H9 (cell line): ENCODE results near the gene MAPK14. TPM values are rescaled to one million over a fixed set of nuclear protein-coding genes. Genes with fewer than 3 reads are reported as not detected.

Experiments
- DNase-seq: peaks from one replicate; pipeline ENCODE4 v3.0.0-alpha.2; 2017
- H2AFZ ChIP-seq: one replicate; pipeline ENCODE4 v1.6.1; 2013; ENCODE audit warnings: mild to moderate bottlenecking, low read length, control low read depth, moderate library complexity
- H2AK5ac ChIP-seq: 2 replicates; pipeline ENCODE4 v1.6.1; 2013; ENCODE audit warnings: low read length, control low read depth, mixed read lengths; ENCODE audit not compliant: insufficient read length
- H2BK120ac ChIP-seq: one replicate; pipeline ENCODE4 v1.6.1; 2013; ENCODE audit warnings: low read depth, mild to moderate bottlenecking, low read length, control low read depth, inconsistent platforms; ENCODE audit not compliant: poor library complexity, severe bottlenecking
- H2BK12ac ChIP-seq: 2 replicates; pipeline ENCODE4 v1.6.1; 2013; ENCODE audit warnings: low read length, control low read depth, mixed read lengths, low read depth; ENCODE audit not compliant: insufficient read length
- H2BK15ac ChIP-seq: 2 replicates; pipeline ENCODE4 v1.6.1; 2013; ENCODE audit warnings: low read depth, low read length, control low read depth
- H2BK20ac ChIP-seq: one replicate; pipeline ENCODE4 v1.6.1; 2013; ENCODE audit warnings: low read depth, mild to moderate bottlenecking, low read length, control low read depth, inconsistent platforms; ENCODE audit not compliant: poor library complexity, severe bottlenecking
- H2BK5ac ChIP-seq: 2 replicates; pipeline ENCODE4 v1.6.1; 2013; ENCODE audit warnings: low read length, control low read depth, mixed read lengths; ENCODE audit not compliant: insufficient read length
- H3K14ac ChIP-seq: 2 replicates; pipeline ENCODE4 v1.6.1; 2013; ENCODE audit warnings: low read length, control low read depth; ENCODE audit not compliant: insufficient read depth
- H3K18ac ChIP-seq: 2 replicates; pipeline ENCODE4 v1.6.1; 2013; ENCODE audit warnings: low read depth, mild to moderate bottlenecking, mixed read lengths, low read length, control low read depth; ENCODE audit not compliant: insufficient read length
- H3K23ac ChIP-seq: 2 replicates; pipeline ENCODE4 v1.6.1; 2013; ENCODE audit warnings: low read length, control low read depth, mixed read lengths, low read depth; ENCODE audit not compliant: insufficient read length
- H3K23me2 ChIP-seq: 2 replicates; pipeline ENCODE4 v1.6.1; 2013; ENCODE audit warnings: low read depth, mild to moderate bottlenecking, mixed read lengths, low read length, control low read depth; ENCODE audit not compliant: insufficient read length, poor library complexity, severe bottlenecking
- H3K27ac ChIP-seq: 2 replicates; pipeline ENCODE4 v1.5.1; 2013; ENCODE audit warnings: low read length, control low read depth, mixed read lengths, low read depth; ENCODE audit not compliant: insufficient read length
- H3K27me3 ChIP-seq: 2 replicates; pipeline ENCODE4 v1.6.1; 2013; ENCODE audit warnings: low read length, control low read depth, inconsistent platforms; ENCODE audit not compliant: insufficient read depth
- H3K4ac ChIP-seq: 2 replicates; pipeline ENCODE4 v1.6.1; 2013; ENCODE audit warnings: low read depth, mild to moderate bottlenecking, control low read depth, inconsistent platforms, low read length, moderate library complexity
- H3K4me1 ChIP-seq: 2 replicates; pipeline ENCODE4 v1.6.1; 2013; ENCODE audit warnings: low read length, control low read depth, inconsistent platforms; ENCODE audit not compliant: insufficient read depth
- H3K4me2 ChIP-seq: 2 replicates; pipeline ENCODE4 v1.6.1; 2013; ENCODE audit warnings: low read length, control low read depth, mixed read lengths; ENCODE audit not compliant: insufficient read length, insufficient read depth
- H3K56ac ChIP-seq: 2 replicates; pipeline ENCODE4 v1.6.1; 2013; ENCODE audit warnings: low read depth, mild to moderate bottlenecking, mixed read lengths, low read length, control low read depth; ENCODE audit not compliant: insufficient read length
- H3K79me1 ChIP-seq: 2 replicates; pipeline ENCODE4 v1.6.1; 2013; ENCODE audit warnings: low read depth, mild to moderate bottlenecking, moderate library complexity, low read length, control low read depth, inconsistent platforms; ENCODE audit not compliant: insufficient read depth, poor library complexity, severe bottlenecking
- H3K79me2 ChIP-seq: 2 replicates; pipeline ENCODE4 v1.6.1; 2013; ENCODE audit warnings: low read length, control low read depth, inconsistent platforms; ENCODE audit not compliant: insufficient read depth
- H3K9ac ChIP-seq: 2 replicates; pipeline ENCODE4 v1.6.1; 2013; ENCODE audit warnings: low read length, control low read depth, mixed read lengths; ENCODE audit not compliant: insufficient read length; ENCODE audit errors: extremely low read depth
- H3K9me3 ChIP-seq: one replicate; pipeline ENCODE4 v1.6.1; 2013; ENCODE audit warnings: low read depth, low read length, inconsistent platforms; ENCODE audit not compliant: control insufficient read depth
- H3T11ph ChIP-seq: one replicate; pipeline ENCODE4 v1.6.1; 2013; ENCODE audit warnings: mild to moderate bottlenecking, low read length, control low read depth, inconsistent platforms
- H4K20me1 ChIP-seq: one replicate; pipeline ENCODE4 v1.6.1; 2013; ENCODE audit not compliant: control insufficient read depth, insufficient read length, insufficient read depth
- H4K5ac ChIP-seq: 2 replicates; pipeline ENCODE4 v1.6.1; 2013; ENCODE audit warnings: low read depth, mild to moderate bottlenecking, mixed read lengths, low read length, control low read depth; ENCODE audit not compliant: insufficient read length
- H4K8ac ChIP-seq: replicated peaks from 2 replicates; pipeline ENCODE4 v1.6.1; 2013; ENCODE audit warnings: low read length, control low read depth, mixed read lengths, low read depth; ENCODE audit not compliant: insufficient read length
- H4K91ac ChIP-seq: 2 replicates; pipeline ENCODE4 v1.6.1; 2013; ENCODE audit warnings: low read depth, mild to moderate bottlenecking, moderate library complexity, mixed read lengths, low read length, control low read depth; ENCODE audit not compliant: insufficient read length
- H3K27ac Mint-ChIP-seq, 3 experiments: 2 replicates in 2 of 3; 3 replicates in 1 of 3; pipeline ENCODE4 v1.8.0; 2020 to 2021; ENCODE audit warnings: mixed read lengths in 3 of 3, mild to moderate bottlenecking in 1 of 3, moderate library complexity in 1 of 3
- H3K27me3 Mint-ChIP-seq: 2 replicates; pipeline ENCODE4 v1.8.0; 2021; ENCODE audit warnings: low read depth, mild to moderate bottlenecking, moderate library complexity, mixed read lengths
- H3K36me3 Mint-ChIP-seq, 3 experiments: 2 replicates in 2 of 3; 3 replicates in 1 of 3; pipeline ENCODE4 v1.8.0; 2020 to 2021; ENCODE audit warnings: low read depth in 3 of 3, mixed read lengths in 3 of 3; ENCODE audit not compliant: insufficient read depth in 1 of 3
- H3K4me1 Mint-ChIP-seq, 2 experiments: 2 replicates each; pipeline ENCODE4 v1.8.0; 2020; ENCODE audit warnings: mixed read lengths in 2 of 2
- H3K4me3 Mint-ChIP-seq, 2 experiments: 2 replicates in 1 of 2; 3 replicates in 1 of 2; pipeline ENCODE4 v1.8.0; 2020 to 2021; ENCODE audit warnings: mild to moderate bottlenecking in 2 of 2, mixed read lengths in 2 of 2, moderate library complexity in 1 of 2
- H3K9me3 Mint-ChIP-seq, 2 experiments: 2 replicates in 1 of 2; 3 replicates in 1 of 2; pipeline ENCODE4 v1.8.0; 2020; ENCODE audit warnings: mild to moderate bottlenecking in 2 of 2, mixed read lengths in 2 of 2, moderate library complexity in 1 of 2
- WGBS: extraction: QIAGEN DNeasy Blood & Tissue Kit; methylation state at CpG from one replicate; pipeline ENCODE4 v1.1.7; 2013; ENCODE audit warnings: missing lambda C conversion rate, low lambda C conversion rate, mixed read lengths; ENCODE audit not compliant: insufficient read length; ENCODE audit errors: extremely low coverage; 5-methylcytosine and 5-hydroxymethylcytosine counted together
- total RNA-seq: library from RNA; stranded (reverse); gene quantifications from 2 replicates; pipeline ENCODE4 v1.2.1, GENCODE V29; 2021
- TF ChIP-seq, protein P1 (sequence below): fragments of 200-600 bp; sonication (generic); conservative IDR thresholded peaks from 3 replicates; pipeline ENCODE4 v1.8.0; 2021; ENCODE audit warnings: antibody characterized with exemption, mild to moderate bottlenecking

The MAPK14 gene
- total RNA-seq, 1 experiment from 2014 or later, result 40.5 TPM

GRCh38 chr6:36132246-36132895, 104.8 kb downstream of the MAPK14 start:
- no peak overlapping the region for H3K4me2 ChIP-seq

More at GRCh38 chr6:36132246-36132895, 104.8 kb downstream of the MAPK14 start:
- Histone ChIP-seq H3K27me3 (no peaks in the 10 kb centered on the region; the same call in 1 of the 2 replicates), H3K79me2 (no peaks in the 10 kb centered on the region), H3K14ac (no peak overlapping the region), H3T11ph (no peak overlapping the region), H2AK5ac (no peak overlapping the region), H3K23ac (no peak overlapping the region), H3K56ac (no peak overlapping the region), H3K27ac (no peak overlapping the region), H3K23me2 (peaks cover 8% of the 10 kb centered on the region), H3K79me1 (no peaks in the 10 kb centered on the region), H3K18ac (no peak overlapping the region), H3K9me3 (no peaks in the 10 kb centered on the region), H3K4me1 (peaks cover 5% of the 10 kb centered on the region), H2BK5ac (no peak overlapping the region), H2BK120ac (no peak overlapping the region), H2AFZ (no peak overlapping the region), H4K5ac (no peak overlapping the region), H3K9ac (no peak overlapping the region), H2BK12ac (no peak overlapping the region), H4K91ac (no peak overlapping the region), H2BK15ac (no peak overlapping the region), H4K20me1 (peaks cover 2% of the 10 kb centered on the region), H4K8ac (no peak overlapping the region), H2BK20ac (no peak overlapping the region), H3K4ac (no peak overlapping the region)
- H3K4me1 Mint-ChIP-seq, result peaks cover 16 to 24% of the 10 kb centered on the region in 2 experiments
- H3K27ac Mint-ChIP-seq, result peak overlapping the region in 1 of 3 experiments; percentile 17; a peak in 2 of 7 replicates
- no peak overlapping the region for H3K4me3 Mint-ChIP-seq
- peaks cover 10% of the 10 kb centered on the region for H3K27me3 Mint-ChIP-seq
- H3K36me3 Mint-ChIP-seq, result peaks cover 0 to 13% (median 3%) of the 10 kb centered on the region in 3 experiments; a peak in 3 of 7 replicates
- H3K9me3 Mint-ChIP-seq, result peaks cover 0 to 2% of the 10 kb centered on the region in 2 experiments; a peak in 1 of 5 replicates
- DNase-seq, result no peak
- no CpG with 5 or more reads among the region's 5 CpGs for WGBS
- TF ChIP-seq, protein P1, sequence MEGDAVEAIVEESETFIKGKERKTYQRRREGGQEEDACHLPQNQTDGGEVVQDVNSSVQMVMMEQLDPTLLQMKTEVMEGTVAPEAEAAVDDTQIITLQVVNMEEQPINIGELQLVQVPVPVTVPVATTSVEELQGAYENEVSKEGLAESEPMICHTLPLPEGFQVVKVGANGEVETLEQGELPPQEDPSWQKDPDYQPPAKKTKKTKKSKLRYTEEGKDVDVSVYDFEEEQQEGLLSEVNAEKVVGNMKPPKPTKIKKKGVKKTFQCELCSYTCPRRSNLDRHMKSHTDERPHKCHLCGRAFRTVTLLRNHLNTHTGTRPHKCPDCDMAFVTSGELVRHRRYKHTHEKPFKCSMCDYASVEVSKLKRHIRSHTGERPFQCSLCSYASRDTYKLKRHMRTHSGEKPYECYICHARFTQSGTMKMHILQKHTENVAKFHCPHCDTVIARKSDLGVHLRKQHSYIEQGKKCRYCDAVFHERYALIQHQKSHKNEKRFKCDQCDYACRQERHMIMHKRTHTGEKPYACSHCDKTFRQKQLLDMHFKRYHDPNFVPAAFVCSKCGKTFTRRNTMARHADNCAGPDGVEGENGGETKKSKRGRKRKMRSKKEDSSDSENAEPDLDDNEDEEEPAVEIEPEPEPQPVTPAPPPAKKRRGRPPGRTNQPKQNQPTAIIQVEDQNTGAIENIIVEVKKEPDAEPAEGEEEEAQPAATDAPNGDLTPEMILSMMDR, result no peak
